GM18520 (cell line): ENCODE data around the gene EVA1B.

ENCODE experiments used
- ATAC-seq: cut with Tn5 transposase; IDR thresholded peaks from one replicate; pipeline ENCODE4 v1.9.1; 2021; ENCODE audit not compliant: unreplicated experiment

The EVA1B gene

DNA sequence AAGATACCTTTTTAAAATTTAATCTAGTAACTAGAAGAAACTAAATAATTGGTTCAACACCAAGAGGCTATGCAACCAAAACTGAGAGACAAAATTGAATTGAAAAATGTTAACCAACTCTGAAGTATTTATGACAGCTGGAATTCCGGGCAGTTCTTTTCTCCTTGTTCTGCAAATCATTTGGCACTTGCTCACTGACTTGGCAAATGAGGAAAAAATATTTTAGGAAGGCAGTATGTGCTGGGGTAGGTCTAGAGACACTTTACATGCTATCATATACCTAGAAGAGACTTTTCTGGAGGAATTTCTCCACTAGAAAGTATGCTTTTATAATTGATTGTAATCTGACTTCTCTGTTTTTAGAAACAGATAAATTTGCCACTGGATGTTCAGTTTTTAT, 39.4 kb downstream of the EVA1B start:
- no peak for ATAC-seq

DNA sequence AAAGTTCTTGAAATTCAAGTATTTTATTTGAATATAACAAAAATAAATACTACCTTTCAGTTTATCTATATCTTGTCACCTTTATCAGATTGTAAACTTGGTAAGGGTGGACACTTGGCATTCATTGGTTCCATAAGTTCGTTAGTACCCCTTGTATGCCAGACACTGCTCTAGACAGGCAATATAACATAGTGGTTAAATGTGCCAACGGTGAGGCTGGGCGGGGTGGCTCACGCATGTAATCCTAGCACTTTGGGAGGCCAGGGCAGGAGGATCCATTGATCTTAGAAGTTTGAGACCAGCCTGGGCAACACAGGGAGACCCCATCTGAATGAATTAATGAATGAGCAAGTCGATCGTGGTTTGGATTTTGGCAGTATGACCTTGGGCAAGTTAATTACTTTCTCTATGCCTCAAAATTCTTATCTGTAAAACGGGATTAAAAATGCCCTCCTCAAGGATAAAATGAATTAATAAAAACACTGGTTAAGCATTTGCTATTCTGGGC, 43.6 kb downstream of the EVA1B start:
- no peak for ATAC-seq

DNA sequence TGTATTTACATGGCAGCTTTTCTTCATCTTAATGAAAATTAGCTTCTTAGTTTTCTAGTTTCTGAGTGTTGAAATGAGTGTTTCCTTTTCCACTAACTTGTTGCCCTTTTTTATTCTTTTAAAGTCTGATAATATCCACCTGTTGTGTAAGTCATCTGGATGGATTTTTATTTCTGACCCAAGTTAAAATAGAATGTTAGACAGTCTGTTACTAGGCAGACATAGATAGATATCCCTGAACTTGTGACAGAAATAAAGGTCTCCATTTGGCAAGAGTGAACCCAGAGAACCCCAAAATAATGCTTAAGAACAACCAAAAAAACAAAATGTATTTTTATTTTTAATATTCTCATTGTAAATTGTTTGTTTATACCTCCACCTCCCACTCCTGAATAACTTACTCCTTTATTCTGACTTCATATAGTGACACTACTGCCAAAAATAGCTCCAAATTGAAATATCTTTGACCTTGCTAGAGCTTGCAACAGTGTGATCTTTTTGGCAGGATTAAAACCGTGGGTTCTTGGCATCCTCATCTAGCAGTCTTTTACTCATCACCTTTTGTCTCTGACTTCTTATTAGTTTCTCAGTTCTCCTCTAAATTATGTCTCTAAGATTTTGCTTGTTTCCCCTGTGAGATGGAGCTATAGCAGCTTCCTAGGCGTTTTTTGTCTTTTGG, 44.2 kb downstream of the EVA1B start:
- no peak for ATAC-seq

DNA sequence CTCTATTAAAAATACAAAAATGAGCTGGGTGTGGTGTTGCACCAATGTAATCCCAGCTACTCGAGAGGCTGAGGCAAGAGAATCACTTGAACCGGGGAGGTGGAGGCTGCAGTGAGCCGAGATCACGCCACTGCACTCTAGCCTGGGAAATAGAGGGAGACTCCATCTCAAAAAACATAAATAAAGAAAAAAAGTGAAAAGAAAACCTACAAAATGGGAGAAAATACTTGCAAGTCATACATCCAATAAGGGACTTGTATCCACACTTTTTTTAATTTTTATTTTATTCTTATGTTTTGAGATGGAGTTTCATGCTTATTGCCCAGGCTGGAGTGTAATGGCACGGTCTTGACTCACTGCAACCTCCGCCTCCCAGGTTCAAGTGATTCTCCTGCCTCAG, 46.8 kb downstream of the EVA1B start:
- ATAC-seq, result no peak

DNA sequence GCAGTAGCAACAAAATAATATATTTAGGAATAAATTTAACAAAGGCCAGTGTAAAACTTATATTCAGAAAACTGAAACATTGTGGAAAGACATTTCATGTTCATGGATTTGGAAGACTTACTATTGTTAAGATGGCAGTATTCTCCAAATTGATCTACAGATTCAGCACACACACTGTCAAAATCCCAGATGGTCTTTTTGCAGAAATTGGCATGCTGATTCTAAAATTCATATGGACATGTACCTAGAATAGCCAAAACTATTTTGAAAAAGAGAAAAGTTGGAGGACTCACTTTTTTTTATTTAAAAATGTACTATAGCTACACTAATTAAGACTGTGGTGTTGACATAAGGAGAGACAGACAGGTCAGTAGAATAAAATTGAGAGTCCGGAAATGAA, 49.2 kb downstream of the EVA1B start:
- ATAC-seq, result no peak

DNA sequence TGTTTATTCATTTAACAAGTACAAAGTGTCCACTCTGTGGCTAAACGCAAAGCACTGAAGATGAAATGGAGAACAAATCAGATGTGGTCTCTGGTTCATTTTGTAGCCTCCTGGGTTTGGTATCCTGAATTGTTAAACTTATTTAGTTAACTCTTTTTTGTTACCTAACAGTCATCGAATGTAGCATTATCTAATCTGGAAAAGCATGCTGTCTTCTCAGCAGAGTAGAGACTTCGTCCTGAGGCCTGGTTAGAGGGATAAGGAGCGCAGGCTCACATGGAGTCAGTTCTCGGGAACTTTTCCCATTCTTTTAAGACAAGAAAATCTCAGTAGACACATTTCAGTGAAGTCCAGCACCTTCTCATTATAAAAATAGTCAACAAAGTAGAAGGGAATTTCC, 50.4 kb downstream of the EVA1B start:
- ATAC-seq, result no peak
